Fibroblast of skin of scalp (primary cell): ENCODE results near the gene BIRC6.
"Not testable (repeated sequence)": the region's sequence is repeated elsewhere in the genome, so short reads cannot be mapped to it uniquely, and the experiment has no call there.

ENCODE experiments used
- DNase-seq: peaks from one replicate; pipeline ENCODE4 v3.0.0-alpha.2; 2013

The BIRC6 gene

DNA sequence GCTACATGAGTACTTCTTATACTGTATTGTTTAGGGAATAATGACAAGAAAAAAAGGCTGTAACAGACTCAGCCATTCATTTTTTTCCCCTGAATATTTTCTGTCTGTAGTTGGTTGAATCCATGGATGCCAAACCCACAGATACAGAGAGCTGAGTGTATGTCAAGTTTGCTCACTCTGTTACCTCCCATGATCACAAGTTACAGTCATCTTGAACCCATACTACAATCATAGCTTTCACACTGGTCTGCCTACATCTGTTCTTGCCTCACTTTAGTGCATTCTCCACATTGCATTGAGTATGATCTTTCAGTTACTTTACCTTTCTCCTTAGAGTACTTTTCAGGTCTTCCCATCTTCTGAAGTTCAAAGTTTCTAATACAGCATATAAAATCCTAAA is 94.0 kb downstream of the BIRC6 start:
- no peak for DNase-seq

- no peak for DNase-seq
Observed at GRCh38 chr2:32452338-32453064, 95.7 kb downstream of the BIRC6 start.

DNA sequence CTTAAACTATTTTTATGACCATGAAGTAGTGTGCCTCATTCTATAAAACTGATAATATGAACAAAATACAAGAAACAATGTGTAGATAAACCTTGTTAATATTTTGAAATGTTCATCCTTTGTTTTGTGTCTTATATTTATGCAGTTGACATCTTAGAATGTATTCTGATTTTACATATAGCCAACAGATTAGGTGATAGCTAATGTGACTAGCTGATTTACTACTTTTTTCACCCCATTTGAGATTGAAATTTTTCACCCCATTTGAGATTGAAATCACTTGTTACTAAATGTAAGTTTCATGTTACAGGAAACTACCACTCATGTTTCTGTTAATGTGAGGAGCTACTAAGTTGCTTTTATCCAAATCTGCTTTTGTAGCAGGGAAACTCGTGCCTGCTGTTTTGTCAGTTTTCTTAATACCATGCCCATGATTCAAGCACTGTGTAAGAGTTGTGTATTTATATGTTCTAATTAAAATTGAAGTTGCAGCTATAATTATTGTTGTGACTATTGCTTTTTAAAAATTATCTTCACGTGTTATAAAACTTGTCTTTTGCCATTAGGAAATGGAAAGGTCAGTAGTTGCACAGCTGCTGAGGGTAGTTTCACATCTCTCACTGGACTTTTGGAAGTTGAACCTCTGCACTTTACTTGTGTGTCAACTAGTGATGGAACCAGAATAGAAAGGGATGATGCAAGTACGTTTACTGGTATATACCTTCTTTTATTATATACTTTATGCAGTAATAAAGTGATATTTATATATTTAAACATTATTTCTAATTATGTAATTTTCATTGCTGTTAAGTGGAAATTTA is 96.6 kb downstream of the BIRC6 start:
- DNase-seq, result no peak

GRCh38 chr2:32455816-32456215 is 99.0 kb downstream of the BIRC6 start:
- no peak for DNase-seq

DNA sequence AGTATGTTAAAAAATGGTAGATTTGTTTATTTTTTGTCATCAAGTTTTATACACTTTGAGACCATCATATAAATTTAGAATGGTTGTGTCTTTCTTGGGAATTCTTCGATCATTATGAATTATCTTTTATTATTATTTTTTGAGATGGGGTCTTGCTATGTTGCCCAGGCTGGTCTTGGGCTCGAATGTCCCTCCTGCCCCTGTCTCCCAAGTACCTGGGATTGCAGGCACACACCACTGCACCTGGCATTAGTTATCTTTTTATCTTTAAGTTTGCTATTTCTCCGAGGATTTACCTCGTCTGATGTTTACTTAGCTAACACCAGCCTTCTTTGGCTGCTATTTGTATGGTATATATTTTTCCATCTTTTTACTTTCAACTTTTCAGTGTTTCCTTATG is 100.0 kb downstream of the BIRC6 start:
- no peak for DNase-seq

DNA sequence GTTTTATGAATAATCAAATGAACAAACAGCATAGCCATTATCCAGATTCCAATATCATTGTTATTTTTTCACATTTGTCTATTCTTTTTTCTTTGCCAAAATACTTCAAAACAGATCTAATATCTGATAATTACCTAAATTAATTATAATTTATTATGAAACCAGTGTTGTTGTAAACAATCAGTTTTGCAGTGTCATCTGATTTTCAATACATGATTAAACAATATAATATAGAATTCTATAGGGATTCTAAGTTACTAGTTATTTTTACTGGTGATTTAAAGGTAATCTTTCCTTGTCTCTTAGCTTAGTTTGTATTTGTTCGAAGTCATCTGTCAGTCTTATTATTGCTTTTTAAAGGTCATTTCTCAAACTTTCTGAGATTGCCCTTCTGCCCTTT is 101.0 kb downstream of the BIRC6 start:
- DNase-seq, result no peak

DNA sequence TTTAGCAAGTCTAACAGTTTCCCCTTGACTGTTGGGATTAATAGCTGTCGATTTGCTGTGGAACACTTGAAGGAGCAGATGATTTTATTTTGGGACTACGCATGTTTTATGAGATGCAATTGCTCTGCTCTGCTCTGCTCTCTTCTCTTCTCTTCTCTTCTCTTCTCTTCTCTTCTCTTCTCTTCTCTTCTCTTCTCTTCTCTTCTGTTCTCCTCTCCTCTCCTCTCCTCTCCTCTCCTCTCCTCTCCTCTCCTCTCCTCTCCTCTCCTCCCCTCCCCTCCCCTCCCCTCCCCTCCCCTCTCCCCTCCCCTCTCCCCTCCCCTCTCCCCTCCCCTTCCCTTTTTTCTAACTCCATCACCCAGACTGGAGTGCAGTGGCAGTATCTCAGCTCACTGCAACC is 104.0 kb downstream of the BIRC6 start:
- DNase-seq, result not testable (repeated sequence)

- DNase-seq, result no peak
Observed at GRCh38 chr2:32463110-32463509, 106.3 kb downstream of the BIRC6 start.

DNA sequence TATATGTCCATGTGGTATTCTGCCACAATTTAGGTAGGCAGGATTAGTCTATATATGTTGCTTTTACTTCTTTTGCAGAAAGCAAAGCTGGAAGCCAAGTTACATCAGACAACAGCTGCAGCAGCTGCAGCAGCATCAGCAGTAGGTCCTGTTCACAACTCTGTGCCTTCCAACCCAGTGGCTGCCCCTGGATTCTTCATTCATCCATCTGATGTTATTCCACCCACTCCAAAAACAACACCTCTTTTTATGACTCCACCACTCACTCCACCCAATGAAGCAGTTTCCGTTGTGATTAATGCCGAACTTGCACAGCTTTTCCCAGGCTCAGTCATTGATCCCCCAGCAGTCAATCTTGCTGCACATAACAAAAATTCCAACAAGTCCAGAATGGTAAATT is 107.6 kb downstream of the BIRC6 start:
- no peak for DNase-seq

GRCh38 chr2:32472605-32473004 is 115.8 kb downstream of the BIRC6 start:
- DNase-seq, result no peak

DNA sequence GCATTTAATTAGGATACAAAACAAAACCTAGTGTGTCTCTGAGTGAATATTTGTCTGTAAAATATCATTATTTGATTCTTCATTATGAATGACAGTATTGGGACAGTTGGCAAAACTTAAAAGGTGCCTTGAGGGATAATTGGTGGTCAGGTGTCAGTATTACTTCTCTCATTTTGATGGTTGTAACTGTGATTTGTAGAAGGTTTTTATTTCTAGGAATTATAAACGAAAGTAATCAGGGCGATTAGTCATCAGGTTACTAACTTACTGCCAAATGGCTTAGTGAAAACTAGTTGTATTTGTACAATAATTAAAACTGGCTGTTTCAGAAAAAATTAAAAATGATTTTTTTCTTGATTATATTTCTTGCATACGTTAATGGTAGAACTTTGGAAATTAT is 117.6 kb downstream of the BIRC6 start:
- no peak for DNase-seq

GRCh38 chr2:32478889-32479620 is 122.2 kb downstream of the BIRC6 start:
- peak; percentile 66 for DNase-seq

DNA sequence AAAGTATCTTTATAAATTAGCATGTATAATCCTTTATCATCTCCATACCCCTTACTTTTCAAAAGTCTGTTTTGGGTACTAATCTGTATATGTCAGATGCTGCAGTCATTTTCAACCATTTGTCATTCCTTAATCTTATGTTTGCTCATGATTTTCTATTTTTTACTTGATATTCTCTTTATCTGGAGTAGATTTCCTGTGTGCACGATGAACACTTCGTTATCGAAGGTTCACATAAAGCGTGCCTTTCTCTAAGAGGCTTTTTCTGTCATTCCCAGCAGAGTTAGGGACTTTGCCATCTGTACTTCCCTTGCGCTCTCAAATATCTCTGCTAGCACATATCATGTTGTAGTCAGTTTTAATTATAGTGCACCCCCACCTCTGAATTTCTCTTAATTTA is 123.2 kb downstream of the BIRC6 start:
- no peak for DNase-seq

- no peak for DNase-seq
Observed at GRCh38 chr2:32482471-32482870, 125.6 kb downstream of the BIRC6 start.

GRCh38 chr2:32484937-32485336 is 128.1 kb downstream of the BIRC6 start:
- peak; percentile 98 for DNase-seq

DNA sequence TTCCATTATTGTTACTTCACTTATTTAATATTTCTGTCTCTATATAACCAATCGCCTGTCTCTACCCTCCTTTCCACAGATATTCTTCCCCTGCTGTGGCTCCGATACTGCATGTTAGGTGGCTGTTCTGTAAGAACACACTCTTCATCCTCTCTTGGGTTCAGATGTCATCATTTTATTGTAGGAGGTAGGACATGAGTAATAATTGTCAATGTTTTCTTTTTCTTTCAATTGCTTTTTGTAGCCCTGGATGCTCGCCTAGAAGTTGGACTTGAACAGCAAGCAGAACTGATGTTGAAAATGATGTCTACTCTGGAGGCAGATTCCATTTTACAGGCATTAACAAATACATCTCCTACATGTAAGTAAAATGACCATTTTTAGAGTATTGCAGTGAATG is 128.6 kb downstream of the BIRC6 start:
- DNase-seq, result peak; percentile 76

DNA sequence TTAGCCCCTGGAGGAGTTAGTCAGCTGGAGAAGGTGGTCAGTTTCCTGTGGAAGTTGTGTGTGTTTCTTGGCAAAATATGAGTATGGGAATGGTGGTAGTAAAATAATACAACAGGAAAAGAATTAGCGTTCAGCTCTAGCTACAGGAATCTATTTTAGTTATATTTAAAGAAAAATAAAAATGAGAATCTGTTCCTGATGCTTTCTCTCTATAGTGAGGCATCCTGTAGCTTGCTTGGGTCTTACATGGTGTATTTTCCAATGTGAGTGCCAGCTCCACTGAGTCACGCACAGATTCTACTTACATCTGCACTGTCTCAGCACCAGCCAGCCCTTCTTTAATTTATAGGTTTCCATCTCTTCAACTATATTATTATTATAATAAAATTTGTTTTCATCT is 132.2 kb downstream of the BIRC6 start:
- DNase-seq, result no peak

- no peak for DNase-seq
Observed at GRCh38 chr2:32491346-32491745, 134.5 kb downstream of the BIRC6 start.

DNA sequence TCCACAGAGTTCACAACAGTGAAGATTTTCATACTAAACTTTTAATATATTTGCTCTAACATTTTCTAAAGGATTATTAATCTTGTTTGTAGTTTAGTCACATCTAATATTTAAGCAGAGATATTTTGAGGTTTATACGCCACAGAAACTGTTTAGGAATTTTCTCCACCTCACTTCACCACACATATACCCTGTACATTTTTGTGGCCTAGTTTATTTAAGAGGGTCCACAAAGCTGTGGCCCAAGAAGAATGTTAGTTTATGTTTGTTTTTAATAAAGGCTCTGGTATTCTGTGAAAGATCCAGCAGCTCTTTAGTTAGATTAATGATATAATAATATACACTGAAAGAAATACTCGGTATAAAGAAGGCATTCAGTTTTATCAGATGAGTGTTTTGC is 138.3 kb downstream of the BIRC6 start:
- peak; percentile 69 for DNase-seq

GRCh38 chr2:32496662-32497061 is 139.8 kb downstream of the BIRC6 start:
- no peak for DNase-seq

DNA sequence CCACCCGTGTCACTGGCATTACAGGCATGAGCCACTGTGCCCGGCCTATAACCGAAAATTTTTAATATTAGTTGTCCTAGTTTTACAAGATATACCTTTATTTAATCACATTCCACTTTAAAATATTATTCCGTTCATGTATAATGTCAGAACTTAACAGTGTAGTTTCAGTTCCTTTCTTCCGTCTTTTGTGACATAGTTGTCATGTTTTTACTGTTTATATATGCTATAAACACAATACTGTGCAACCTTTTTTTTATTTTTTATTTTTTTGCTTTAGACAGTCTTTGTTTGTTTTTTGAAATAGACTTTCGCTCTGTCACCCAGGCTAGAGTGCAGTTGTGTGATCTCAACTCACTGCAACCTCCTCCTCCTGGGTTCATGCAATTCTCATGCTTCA is 141.5 kb downstream of the BIRC6 start:
- DNase-seq, result no peak

DNA sequence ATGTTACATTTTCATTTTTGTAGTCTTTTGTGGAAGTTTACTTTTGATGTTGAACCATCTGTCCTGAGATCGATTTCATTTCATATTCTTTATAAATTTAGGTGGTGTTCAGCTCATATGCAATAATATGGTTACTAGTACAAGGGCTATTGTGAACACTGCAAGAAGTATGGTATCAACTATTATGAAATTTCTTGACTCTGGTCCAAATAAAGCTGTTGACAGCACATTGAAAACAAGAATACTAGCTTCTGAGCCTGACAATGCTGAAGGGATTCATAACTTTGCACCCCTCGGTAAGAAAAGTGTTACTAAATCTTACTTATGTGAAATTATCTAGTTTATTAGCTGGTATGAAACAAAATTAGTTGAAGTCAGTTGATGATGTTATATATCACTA is 146.1 kb downstream of the BIRC6 start:
- no peak for DNase-seq

DNA sequence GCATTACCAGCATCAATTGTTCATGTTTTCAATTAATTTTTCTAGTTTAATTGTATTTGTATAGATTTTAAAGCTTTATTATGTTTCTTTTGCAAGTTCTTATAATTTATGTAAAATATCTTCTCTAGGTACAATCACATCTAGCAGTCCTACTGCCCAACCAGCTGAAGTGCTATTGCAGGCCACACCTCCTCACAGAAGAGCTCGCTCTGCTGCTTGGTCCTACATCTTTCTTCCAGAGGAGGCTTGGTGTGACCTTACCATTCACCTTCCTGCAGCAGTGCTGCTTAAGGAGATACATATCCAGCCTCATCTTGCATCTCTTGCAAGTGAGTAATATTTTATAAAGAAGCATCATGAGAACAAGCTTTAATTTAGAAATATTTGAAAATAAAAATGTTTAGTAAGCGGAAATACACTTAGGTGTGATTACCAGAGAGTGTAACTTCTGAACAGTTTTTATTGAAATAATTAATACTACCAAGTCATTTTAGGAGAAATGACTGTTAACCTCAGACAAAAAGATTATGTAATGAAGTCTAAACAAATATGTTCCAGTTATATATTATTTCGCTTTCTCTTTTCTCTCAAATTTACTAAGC is 148.2 kb downstream of the BIRC6 start:
- DNase-seq, result no peak
